K562 (cell line): ENCODE data around the gene GAS1. TPM values are rescaled to one million over a fixed set of nuclear protein-coding genes. Genes with fewer than 3 reads are reported as not detected.

Experiments
- ATAC-seq: fragments of 200-7000 bp; cut with Tn5 transposase; 3 replicates; pipeline ENCODE4 v1.9.1; 2020; ENCODE audit warnings: moderate library complexity
- BruUV-seq: library from RNA; stranded (reverse); fragments of 400-500 nt; replicated peaks from 2 replicates; lab custom pipeline; 2021; lab: Mats Ljungman, UMichigan
- CTCF ChIA-PET: fragments of 300-600 bp; formaldehyde crosslinking; extraction: SDS; loops from one replicate; lab custom pipeline; 2021; ENCODE audit warnings: low intra/inter-chr PET ratio; lab: Yijun Ruan, JAX
- POLR2A ChIA-PET: fragments of 300-600, 350-650 bp; sonication (Branson Sonifier 250); formaldehyde crosslinking; extraction: SDS; loops from one replicate; lab custom pipeline; 2021; ENCODE audit warnings: antibody characterized with exemption, inconsistent platforms; lab: Yijun Ruan, JAX
- DNase-seq, 4 experiments: peaks; one replicate each; pipeline versions ENCODE4 v3.0.0 to v3.0.0-alpha.2; 2011 to 2018; ENCODE audit warnings: low spot score in 3 of 4, mixed read lengths in 3 of 4; ENCODE audit errors: extremely low read depth in 1 of 4
- FAIRE-seq: peaks from 2 replicates; lab custom pipeline; 2011; peaks lifted over from hg19 to GRCh38; lab: Jason Lieb, UNC
- H2AFZ ChIP-seq: 2 replicates; pipeline ENCODE4 v1.6.0; 2011; ENCODE audit warnings: low read depth, low read length, control low read depth, inconsistent platforms
- H3K27ac ChIP-seq: fragments of 200-600 bp; 3 replicates; pipeline ENCODE4 v1.8.0; 2011; ENCODE audit warnings: low read depth, mild to moderate bottlenecking, control low read depth, inconsistent platforms, low read length, moderate library complexity, mixed read lengths; ENCODE audit errors: extremely low read depth
- H3K27me3 ChIP-seq, 2 experiments: fragments of 300-600 bp in 1 of 2; 2 replicates in 1 of 2; 3 replicates in 1 of 2; pipeline versions ENCODE4 v1.6.0 to v1.8.0; 2011; ENCODE audit warnings: inconsistent platforms in 2 of 2, low read length in 2 of 2, mild to moderate bottlenecking in 1 of 2, mixed read lengths in 1 of 2, moderate library complexity in 1 of 2; ENCODE audit not compliant: control insufficient read depth in 2 of 2, insufficient read depth in 2 of 2
- H3K36me3 ChIP-seq: fragments of 300-600 bp; 3 replicates; pipeline ENCODE4 v1.8.0; 2011; ENCODE audit warnings: mild to moderate bottlenecking, low read length, inconsistent platforms; ENCODE audit not compliant: control insufficient read depth, insufficient read depth
- H3K4me1 ChIP-seq, 2 experiments: fragments of 200-600 bp in 1 of 2; replicated peaks in 1 of 2; 2 replicates in 1 of 2; 3 replicates in 1 of 2; pipeline versions ENCODE4 v1.5.1 to v1.8.0; 2011; ENCODE audit warnings: inconsistent platforms in 2 of 2, low read length in 2 of 2, mild to moderate bottlenecking in 1 of 2, mixed read lengths in 1 of 2, moderate library complexity in 1 of 2; ENCODE audit not compliant: control insufficient read depth in 2 of 2, insufficient read depth in 2 of 2
- H3K4me2 ChIP-seq: 2 replicates; pipeline ENCODE4 v1.6.1; 2011; ENCODE audit warnings: low read length, control low read depth, inconsistent platforms, mixed read lengths; ENCODE audit not compliant: insufficient read depth
- H3K4me3 ChIP-seq: fragments of 200-600 bp; sonication (generic), shearing (Covaris generic); 2 replicates; pipeline ENCODE4 v1.5.1; 2016; ENCODE audit warnings: control low read depth, inconsistent platforms
- H3K79me2 ChIP-seq: fragments of 200-600 bp; 3 replicates; pipeline ENCODE4 v1.8.0; 2011; ENCODE audit warnings: low read length, inconsistent platforms; ENCODE audit not compliant: control insufficient read depth, insufficient read depth
- H3K9ac ChIP-seq, 2 experiments: 2 replicates each; pipeline versions ENCODE4 v1.6.0 to v1.6.1; 2011; ENCODE audit warnings: low read depth in 2 of 2, low read length in 2 of 2, control low read depth in 1 of 2, inconsistent platforms in 1 of 2, mild to moderate bottlenecking in 1 of 2, mixed read lengths in 1 of 2; ENCODE audit not compliant: insufficient read depth in 1 of 2
- H3K9me1 ChIP-seq: one replicate; pipeline ENCODE4 v1.6.0; 2011; ENCODE audit warnings: inconsistent platforms, mild to moderate bottlenecking, low read length, moderate library complexity; ENCODE audit not compliant: control insufficient read depth, insufficient read depth
- H3K9me3 ChIP-seq: replicated peaks from 2 replicates; pipeline ENCODE4 v1.5.1; 2011; ENCODE audit warnings: low read depth, low read length, inconsistent platforms; ENCODE audit not compliant: control insufficient read depth, insufficient read depth
- H4K20me1 ChIP-seq: replicated peaks from 2 replicates; pipeline ENCODE4 v1.6.1; 2011; ENCODE audit warnings: low read length, inconsistent platforms, mixed read lengths; ENCODE audit not compliant: control insufficient read depth, insufficient read depth
- BACH1 ChIP-seq: fragments of 200-800 bp; sonication (Bioruptor generic); IDR thresholded peaks from 2 replicates; pipeline ENCODE4 v1.6.1; 2016; ENCODE audit warnings: missing genetic modification characterization, missing compliant biosample characterization
- BMI1 ChIP-seq: fragments of 150-350 bp; IDR thresholded peaks from 2 replicates; pipeline ENCODE4 v1.6.1; 2014; ENCODE audit warnings: low read length
- CHD4 ChIP-seq: fragments of 200-600 bp; sonication (generic); IDR thresholded peaks from 3 replicates; pipeline ENCODE4 v1.6.1; 2012; ENCODE audit warnings: low read depth, mild to moderate bottlenecking, mixed read lengths, low read length, inconsistent platforms; ENCODE audit not compliant: insufficient read depth, insufficient replicate concordance, poor library complexity, severe bottlenecking
- ETS2 ChIP-seq: IDR thresholded peaks from 2 replicates; pipeline ENCODE4 v1.6.1; 2016; ENCODE audit warnings: borderline replicate concordance, missing genetic modification characterization, mild to moderate bottlenecking, moderate library complexity, missing compliant biosample characterization; ENCODE audit not compliant: poor library complexity, severe bottlenecking
- GATAD2B ChIP-seq: fragments of 450-650 bp; IDR thresholded peaks from 2 replicates; pipeline ENCODE4 v1.6.1; 2017; ENCODE audit warnings: mild to moderate bottlenecking, borderline replicate concordance
- MBD2 ChIP-seq: sonication (generic); IDR thresholded peaks from 2 replicates; pipeline ENCODE4 v1.6.1; 2016; ENCODE audit warnings: low read depth, borderline replicate concordance
- MCM5 ChIP-seq: fragments of 450-650 bp; IDR thresholded peaks from 2 replicates; pipeline ENCODE4 v1.6.1; 2016; ENCODE audit warnings: low read depth
- PML ChIP-seq: IDR thresholded peaks from 2 replicates; pipeline ENCODE4 v1.6.1; 2012; ENCODE audit warnings: low read length, inconsistent platforms
- PREB ChIP-seq: sonication (generic); formaldehyde crosslinking; IDR thresholded peaks from 2 replicates; pipeline ENCODE4 v1.8.1; 2023; ENCODE audit warnings: mild to moderate bottlenecking, missing genetic modification reagents
- RERE ChIP-seq: sonication (generic); formaldehyde crosslinking; IDR thresholded peaks from 2 replicates; pipeline ENCODE4 v1.8.0; 2023; ENCODE audit warnings: missing genetic modification reagents, mild to moderate bottlenecking, borderline replicate concordance
- RFX1 ChIP-seq: fragments of 450-650 bp; IDR thresholded peaks from 2 replicates; pipeline ENCODE4 v1.6.1; 2016; ENCODE audit warnings: mild to moderate bottlenecking, moderate library complexity
- SRSF7 ChIP-seq: fragments of 200-400 bp; formaldehyde crosslinking; optimal IDR thresholded peaks from 2 replicates; pipeline ENCODE3; 2017; ENCODE audit warnings: mild to moderate bottlenecking, low read depth, low read length
- TEAD4 ChIP-seq, 2 experiments: sonication (generic) in 1 of 2; formaldehyde crosslinking in 1 of 2; IDR thresholded peaks; 2 replicates each; pipeline versions ENCODE4 v1.6.1 to v1.8.0; 2012 to 2022; ENCODE audit warnings: borderline replicate concordance in 1 of 2, inconsistent platforms in 1 of 2, low read length in 1 of 2, mild to moderate bottlenecking in 1 of 2, missing genetic modification reagents in 1 of 2
- ZNF12 ChIP-seq: sonication (generic); formaldehyde crosslinking; IDR thresholded peaks from 2 replicates; pipeline ENCODE4 v1.4.0; 2020; ENCODE audit warnings: mild to moderate bottlenecking, missing genetic modification reagents
- ZNF395 ChIP-seq: fragments of 200-800 bp; sonication (Bioruptor generic); IDR thresholded peaks from 2 replicates; pipeline ENCODE4 v1.6.1; 2017; ENCODE audit warnings: missing genetic modification characterization, missing compliant biosample characterization
- WGBS: fragments of 100-300 bp; shearing (Covaris generic); methylation state at CpG from one replicate; pipeline ENCODE4 v1.1.6; 2016; ENCODE audit warnings: low coverage, mixed read lengths; ENCODE audit not compliant: insufficient coverage; ENCODE audit errors: missing lambda C conversion rate; 5-methylcytosine and 5-hydroxymethylcytosine counted together
- in situ Hi-C: fragments of 300-500 bp; cut with MboI; formaldehyde crosslinking; loops from 4 replicates; pipeline ENCODE4 v1.15.0; 2018; ENCODE audit warnings: inconsistent platforms, mixed read lengths
- intact Hi-C: fragments of 100-400 bp; cut with micrococcal nuclease; formaldehyde crosslinking; loops from 2 replicates; pipeline ENCODE4 v1.14.2; 2022
- polyA plus RNA-seq, 8 experiments: library from polyadenylated mRNA; depleted of rRNA in 4 of 8; stranded (reverse) in 5 of 8; unstranded in 3 of 8; fragments of >200 nt; fragmentation: Nextera tagmentation in 2 of 8; fragmentation: Illumina TruSeq in 1 of 8; extraction: Ambion mirVana in 2 of 8; extraction: Trizol in 1 of 8; gene quantifications; 2 replicates each; pipeline versions ENCODE4 v1.2.1 to v1.2.3, GENCODE V29; 2011 to 2014; ENCODE audit warnings: inconsistent platforms in 1 of 8, missing spikeins in 1 of 8
- total RNA-seq, 7 experiments: library from RNA; depleted of rRNA in 6 of 7; stranded (reverse); fragments of >200 nt in 6 of 7; fragmentation: Illumina TruSeq in 2 of 7; extraction: Trizol in 2 of 7; gene quantifications; 2 replicates each; pipeline versions ENCODE4 v1.2.1 to v1.2.3, GENCODE V29; 2011 to 2021; ENCODE audit warnings: low replicate concordance in 1 of 7

Gene GAS1
- total and polyA plus RNA-seq, 9 of the 15 experiments (the other 6 are each of a cell fraction or from before 2014, with no cell fraction given): 0.07 to 0.09 TPM; not detected in 7

- Histone ChIP-seq H3K79me2 (no peaks in the 10 kb centered on the region), H2AFZ (no peak overlapping the region), H3K36me3 (no peaks in the 10 kb centered on the region), H3K9ac (no peak overlapping the region), H3K27ac (no peak overlapping the region), H3K27me3 (no peaks in the 10 kb centered on the region), H3K4me3 (no peak overlapping the region), H3K4me1 (no peaks in the 10 kb centered on the region), H3K4me2 (no peak overlapping the region), H3K9me1 (no peaks in the 10 kb centered on the region), H4K20me1 (no peaks in the 10 kb centered on the region), H3K9me3 (no peaks in the 10 kb centered on the region)
- ATAC-seq (no peak), FAIRE-seq (no peak), DNase-seq (no peak)
- ChIA-PET CTCF (no interaction called here), POLR2A (no interaction called here)
- no TSS peak for BruUV-seq
- in situ Hi-C loops (no loop called here), intact Hi-C loops (no loop called here)
- WGBS: 0% methylated on average over 6 of the region's 6 CpGs
- TF ChIP-seq PREB (CRISPR knock-in tag) (no peak), RERE (CRISPR knock-in tag) (no peak), BMI1 (no peak), PML (no peak), BACH1 (tag) (no peak), GATAD2B (no peak), ZNF395 (no peak), MBD2 (no peak), MCM5 (no peak), TEAD4 (IDR thresholded peaks at IDR 0.05; ENCODE audit: low read length) (no peak), TEAD4 (CRISPR knock-in tag; IDR thresholded peaks at IDR 0.05; ENCODE audit: borderline replicate concordance) (no peak), SRSF7 (no peak), ETS2 (tag) (no peak), RFX1 (no peak), ZNF12 (CRISPR knock-in tag) (no peak), CHD4 (no peak)
Measured at GRCh38 chr9:86978922-86979474, 31.7 kb upstream of the GAS1 start.
